ENCODE measurements around the gene SLC6A1.
"Not testable (repeated sequence)": the region's sequence is repeated elsewhere in the genome, so short reads cannot be mapped to it uniquely, and the experiment has no call there.

The SLC6A1 gene

DNA sequence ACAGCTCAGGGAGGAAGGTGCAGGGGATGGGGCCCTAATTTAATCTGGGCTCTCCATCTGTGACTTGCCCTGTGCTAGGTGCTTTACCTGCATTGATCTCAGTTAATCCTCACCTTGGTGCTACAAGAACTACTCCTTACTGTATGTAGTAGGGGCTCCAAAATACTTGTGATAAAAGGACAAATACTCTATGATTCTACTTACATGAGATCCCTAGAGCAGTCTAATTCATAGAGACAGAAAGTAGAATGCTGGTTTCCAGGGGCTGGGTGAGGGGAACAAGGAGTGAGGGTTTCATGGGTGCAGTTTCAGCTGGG is 67.2 kb downstream of the SLC6A1 start:
- DNase-seq (ENCODE audit: low spot score): no peak

DNA sequence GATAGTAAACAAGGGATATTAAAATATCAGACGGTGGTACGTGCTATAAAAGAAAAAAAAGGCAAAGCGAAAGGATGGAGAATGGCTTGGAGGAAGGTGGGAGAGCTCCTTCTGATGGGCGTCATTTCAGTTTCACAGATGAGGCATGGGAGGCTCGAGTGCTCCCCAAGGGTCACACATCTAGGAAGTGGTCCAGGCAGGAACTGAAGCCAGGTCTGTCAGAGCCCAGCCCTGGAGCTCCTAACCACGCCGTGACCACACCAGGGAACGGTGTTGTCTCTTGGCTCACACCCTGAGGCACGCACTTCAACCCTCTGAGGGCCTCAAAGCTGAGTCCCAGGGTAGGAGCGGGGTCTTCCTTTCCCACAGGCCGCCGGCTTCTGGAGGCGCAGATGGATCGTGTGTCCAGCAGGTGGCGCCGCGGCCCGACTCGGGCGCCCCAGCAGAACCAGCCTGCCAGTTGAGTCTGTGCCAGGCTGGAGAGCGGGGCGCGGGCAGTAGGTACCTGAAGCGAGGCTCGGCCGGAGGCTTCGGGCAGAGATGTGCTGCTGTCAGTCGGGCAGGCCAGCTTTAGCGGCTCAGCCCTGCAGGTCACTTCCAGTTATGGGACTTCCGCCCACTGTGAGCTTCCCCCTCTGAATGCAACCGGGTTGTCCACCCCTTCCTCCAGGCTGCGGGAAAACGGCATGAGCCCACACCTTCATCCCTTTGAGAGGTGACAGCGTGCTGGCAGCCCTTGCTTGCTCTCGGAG is 68.1 kb downstream of the SLC6A1 start:
- peak; percentile 74 for DNase-seq (ENCODE audit: low spot score)

DNA sequence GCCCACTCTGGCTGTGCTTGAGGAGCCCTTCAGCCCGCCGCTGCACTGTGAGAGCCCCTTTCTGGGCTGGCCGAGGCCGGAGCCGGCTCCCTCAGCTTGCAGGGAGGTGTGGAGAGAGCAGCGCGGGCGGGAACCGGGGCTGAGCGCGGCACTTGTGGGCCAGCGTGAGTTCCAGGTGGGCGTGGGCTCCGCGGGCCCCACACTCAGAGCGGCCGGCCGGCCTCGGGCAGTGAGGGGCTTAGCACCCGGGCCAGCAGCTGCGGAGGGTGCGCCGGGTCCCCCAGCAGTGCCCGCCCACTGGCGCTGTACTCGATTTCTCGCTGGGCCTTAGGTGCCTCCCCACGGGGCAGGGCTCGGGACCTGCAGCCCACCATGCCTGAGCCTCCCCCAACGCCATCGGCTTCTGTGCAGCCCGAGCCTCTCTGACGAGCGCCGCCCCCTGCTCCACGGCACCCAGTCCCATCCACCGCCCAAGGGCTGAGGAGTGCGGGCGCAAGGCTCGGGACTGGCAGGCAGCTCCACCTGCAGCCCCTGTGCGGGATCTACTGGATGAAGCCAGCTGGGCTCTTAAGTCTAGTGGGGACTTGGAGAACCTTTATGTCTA is 68.8 kb downstream of the SLC6A1 start:
- not testable (repeated sequence) for DNase-seq (ENCODE audit: low spot score)

DNA sequence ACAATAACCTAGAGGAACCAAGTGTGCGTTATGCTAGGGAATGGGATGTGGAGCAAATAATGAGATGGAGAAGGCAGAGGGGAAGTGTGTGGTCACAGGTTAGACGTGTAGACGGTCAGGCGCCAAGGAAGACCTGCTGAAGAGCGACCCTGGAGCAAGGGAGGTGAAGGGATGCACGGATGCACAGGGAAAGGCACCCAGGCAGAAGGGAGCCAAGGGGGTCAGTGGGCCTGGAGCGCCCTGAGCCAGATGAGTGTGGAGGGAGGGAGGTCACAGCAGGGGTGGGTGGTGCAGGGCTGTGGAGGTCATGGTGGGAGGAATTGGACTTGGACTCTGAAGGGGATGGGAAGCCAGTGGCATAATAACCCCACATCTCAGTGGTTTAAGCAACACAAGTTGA is 70.2 kb downstream of the SLC6A1 start:
- no peak for DNase-seq (ENCODE audit: low spot score)

DNA sequence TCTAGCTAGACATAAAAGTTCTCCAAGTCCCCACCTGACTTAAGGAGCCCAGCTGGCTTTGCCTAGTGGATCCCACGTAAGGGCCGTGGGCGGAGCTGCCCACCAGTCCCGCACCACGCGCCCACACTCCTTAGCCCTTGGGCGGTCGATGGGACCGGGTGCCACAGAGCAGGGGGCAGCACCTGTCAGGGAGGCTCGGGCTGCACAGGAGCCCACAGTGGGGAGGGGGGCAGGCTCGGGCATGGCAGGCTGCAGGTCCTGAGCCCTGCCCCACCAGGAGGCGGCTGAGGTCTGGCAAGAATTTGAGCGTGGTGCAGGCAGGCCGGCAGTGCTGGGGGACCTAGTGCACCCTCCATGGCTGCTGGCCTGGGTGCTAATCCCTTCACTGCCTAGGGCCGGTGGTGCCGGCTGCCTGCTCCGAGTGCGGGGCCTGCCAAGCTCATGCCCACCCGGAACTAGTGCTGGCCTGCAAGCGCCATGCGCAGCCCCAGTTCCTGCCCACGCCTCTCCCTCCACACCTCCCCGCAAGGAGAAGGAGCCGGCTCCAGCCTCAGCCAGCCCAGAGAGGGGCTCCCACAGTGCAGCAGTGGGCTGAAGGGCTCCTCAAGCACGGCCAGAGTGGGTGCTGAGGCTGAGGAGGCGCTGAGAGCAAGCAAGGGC is 78.7 kb downstream of the SLC6A1 start:
- no peak for DNase-seq (ENCODE audit: low spot score)

DNA sequence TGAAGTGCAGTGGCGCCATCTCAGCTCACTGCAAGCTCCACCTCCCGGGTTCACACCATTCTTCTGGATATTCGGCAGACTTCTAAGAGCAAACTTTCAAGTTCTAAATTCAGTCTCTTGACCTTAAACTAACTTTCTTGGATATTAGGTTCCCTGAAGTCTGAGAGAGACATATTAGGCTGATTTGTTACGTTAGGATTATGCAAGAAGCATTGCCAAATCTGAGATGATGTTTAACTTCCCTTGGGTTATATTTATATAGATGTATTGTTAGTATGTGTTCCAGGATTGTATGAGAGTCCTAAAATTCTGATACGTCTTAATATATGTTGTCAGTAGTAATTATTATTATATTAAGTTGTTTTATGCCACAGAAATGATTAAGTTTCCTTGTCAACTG is 80.1 kb downstream of the SLC6A1 start:
- DNase-seq (ENCODE audit: low spot score): no peak

DNA sequence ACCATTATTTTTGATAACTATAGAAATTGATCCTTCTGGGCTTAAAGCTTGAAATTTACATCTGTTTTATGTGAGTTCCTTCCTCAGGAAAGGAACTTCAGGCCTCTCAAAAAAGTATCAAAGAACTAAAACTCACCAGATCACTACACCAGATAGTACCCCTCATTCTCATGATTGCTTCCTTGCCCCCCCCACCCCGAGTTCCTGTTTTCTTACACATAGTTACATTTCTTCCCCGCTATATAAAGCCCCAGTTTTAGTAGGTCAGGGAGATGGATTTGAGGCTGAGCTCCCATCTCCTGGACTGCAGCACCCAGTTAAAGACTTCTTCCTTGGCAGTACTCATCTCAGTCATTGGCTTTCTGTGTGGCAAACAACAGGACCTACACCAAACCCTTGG is 81.5 kb downstream of the SLC6A1 start:
- no peak for DNase-seq (ENCODE audit: low spot score)

DNA sequence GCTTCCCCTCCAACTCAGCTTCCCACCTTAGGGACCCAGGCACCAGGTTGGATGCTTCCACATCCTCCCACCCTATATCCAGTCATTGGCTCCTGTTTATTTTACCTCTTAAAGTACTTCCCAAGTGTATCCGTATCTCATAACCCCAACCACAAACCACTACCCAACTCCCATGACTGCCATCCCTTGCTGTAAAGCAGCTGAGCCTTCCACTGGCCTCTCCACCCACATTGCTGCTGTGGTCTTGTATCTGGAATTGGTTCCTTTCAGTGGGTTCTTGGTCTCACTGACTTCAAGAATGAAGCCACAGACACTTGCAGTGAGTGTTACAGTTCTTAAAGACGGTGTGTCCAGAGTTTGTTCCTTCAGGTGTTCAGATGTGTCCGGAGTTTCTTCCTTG is 81.9 kb downstream of the SLC6A1 start:
- no peak for DNase-seq (ENCODE audit: low spot score)

DNA sequence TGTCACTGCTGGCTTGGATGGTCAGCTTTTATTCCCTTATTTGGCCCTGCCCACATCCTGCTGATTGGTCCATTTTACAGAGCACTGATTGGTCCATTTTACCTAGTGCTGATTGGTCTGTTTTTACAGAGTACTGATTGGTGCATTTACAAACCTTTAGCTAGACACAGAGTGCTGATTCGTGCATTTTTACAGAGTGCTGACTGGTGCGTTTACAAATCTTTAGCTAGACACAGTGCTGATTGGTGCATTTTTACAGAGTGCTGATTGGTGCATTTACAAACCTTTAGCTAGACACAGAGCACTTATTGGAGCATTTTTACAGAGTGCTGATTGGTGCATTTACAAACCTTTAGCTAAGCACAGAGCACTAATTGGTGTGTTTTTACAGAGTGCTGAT is 82.6 kb downstream of the SLC6A1 start:
- DNase-seq (ENCODE audit: low spot score): not testable (repeated sequence)

DNA sequence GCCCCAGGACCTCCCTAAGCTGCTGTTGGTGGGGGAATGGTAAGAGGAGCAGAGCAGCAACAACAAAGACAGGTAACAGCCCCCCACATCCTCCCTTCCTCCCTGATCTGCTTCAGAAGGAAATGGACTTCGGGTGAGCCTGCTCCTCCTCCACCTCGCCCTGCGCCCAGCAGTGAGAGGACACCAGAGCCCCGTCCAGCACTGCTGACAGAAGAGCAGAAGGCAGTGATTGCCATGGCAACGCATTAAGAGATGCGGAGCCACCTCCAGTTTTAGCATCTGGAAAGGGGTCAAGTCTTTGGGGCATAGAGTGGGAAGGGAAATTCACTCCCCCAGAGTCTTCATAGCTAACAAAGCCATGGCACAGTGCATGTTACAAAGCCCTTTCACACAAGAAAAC is 84.2 kb downstream of the SLC6A1 start:
- DNase-seq (ENCODE audit: low spot score): no peak

DNA sequence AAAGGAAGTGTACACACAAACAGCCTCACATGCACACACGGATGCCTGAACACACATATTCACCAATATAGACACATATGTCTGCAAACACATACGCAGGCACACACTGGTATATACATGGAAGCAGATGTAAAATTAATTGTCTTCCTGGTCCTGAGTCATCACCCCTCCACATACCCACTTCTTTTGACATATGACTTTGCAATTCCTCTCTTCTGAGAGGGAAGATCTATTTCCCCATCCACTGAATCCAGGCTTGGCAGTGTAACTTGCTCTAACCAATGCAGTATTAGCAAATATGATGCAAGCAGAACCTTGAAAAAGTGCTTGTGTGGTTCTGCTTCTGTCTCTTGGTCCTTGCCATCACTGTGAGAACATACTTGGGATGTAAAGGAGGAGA is 84.9 kb downstream of the SLC6A1 start:
- peak; percentile 67 for DNase-seq (ENCODE audit: low spot score)

DNA sequence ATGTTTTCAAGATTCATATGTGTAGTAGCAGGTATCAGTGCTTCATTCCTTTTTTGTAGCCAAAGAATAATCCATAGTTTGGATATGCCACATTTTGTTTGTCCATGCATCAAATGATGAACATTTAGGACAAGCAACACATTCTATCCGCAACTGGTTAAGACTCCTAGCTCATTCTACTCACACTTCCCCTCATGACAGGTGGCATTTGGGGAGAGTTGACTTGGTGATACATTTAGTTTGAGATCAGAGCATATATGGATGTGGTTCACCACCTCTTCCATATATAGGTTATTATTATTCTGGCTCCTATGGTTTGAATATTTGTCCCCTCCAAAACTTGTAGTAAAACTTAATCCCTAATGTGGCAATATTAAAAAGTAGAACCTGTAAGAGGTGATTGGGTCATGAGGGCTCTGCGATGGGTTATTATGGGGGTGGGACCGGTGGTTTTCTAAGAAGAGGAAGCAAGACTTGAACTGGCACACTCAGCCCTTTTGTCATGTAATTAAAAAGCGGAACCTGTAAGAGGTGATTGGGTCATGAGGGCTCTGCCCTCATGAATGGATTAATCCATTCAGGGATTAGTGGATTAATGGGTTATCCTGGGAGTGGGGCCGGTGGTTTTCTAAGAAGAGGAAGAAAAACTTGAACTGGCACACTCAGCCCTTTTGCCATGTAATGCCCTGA is 86.4 kb downstream of the SLC6A1 start:
- no peak for DNase-seq (ENCODE audit: low spot score)

DNA sequence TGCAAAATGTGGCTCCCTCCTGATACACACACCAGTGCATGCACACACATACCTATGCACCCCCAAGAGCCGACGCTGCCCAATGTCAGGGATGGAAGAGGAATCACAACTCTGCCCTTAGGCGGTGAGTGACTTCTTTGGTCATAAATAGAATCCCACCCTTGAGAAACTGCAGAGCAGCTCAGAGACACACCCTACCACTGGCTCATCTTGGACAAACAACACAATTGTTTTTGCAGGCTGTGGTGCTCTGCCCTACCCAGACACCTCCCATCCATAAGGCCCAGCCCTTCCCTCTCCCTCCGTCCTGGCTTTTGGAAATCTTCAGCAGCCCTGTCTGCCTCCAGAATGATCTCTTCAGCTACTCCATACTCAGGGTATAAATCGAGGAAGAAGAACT is 87.9 kb downstream of the SLC6A1 start:
- DNase-seq (ENCODE audit: low spot score): no peak

DNA sequence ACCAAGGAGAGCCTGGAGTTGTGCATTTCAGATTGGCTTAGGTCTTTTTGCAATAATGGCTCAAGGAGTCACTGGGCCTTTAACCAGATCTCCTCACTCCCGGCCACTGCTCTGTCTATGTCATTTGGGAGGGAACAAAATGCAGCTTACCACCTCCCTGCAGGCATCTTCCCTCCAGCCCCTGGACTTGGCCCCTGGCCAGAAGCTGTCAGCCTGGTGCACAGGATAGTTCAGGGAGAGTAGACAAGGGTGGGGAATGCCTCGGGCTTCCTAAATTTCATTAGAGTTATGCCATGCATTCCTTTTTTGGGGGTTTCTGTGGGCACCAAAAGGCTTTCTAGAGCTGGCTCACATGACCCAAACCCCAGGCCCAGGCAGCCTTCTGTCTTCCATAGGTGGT is 91.5 kb downstream of the SLC6A1 start:
- DNase-seq (ENCODE audit: low spot score): no peak

DNA sequence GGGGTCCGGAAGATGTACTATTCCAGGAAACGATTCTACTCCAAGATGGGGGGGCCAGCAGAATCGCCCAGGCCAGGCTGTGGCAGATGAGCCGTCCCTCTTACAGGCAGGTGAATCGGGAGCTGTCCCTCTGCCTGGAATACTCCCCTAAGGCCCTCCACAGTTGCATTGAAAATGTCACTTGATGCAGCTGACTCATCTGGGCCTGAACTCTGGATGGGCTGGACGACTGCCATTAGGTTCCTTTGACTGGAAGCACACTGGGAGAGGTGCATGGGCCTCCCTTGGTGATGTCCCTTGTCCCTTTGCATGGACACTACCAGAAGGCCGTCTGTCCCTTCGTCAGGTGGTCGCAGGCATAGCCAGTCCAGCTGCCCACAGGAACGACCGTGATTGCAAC is 92.1 kb downstream of the SLC6A1 start:
- DNase-seq (ENCODE audit: low spot score): no peak

DNA sequence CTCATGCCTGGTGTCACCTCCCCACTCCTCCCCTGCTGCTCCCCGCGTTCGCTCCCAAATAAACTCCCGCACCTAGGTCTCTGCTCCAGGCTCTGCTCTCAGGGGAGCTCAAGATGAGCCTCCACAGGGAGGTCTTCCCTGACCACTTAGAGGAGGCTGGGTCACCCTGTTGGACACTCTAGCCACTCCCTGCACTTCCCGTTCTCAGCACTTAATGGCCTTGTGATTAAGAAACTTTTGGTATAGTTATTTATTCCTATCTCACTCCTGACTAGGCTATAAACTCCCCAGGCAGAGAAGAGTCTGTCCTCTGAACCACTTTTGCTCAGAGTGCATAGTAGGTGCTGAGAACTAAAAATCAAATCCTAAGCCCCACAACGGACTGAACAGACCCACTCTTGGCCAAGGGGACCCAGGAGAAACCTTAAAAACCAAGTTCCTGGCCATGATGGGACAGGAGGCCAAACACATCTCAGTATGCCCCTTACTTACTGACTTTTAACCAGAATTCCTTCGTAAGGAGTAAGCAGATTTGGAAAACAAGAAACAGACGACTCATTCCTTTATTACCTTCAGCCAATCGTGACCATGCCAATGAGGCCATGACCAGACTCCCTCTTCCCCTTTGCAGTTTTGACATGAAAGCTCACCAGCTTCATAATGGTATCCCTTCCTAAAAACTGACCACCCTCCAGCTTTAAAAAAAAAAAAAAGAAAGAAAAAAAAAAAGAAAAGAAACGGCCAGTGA is 92.7 kb downstream of the SLC6A1 start:
- peak; percentile 54 for DNase-seq (ENCODE audit: low spot score)

DNA sequence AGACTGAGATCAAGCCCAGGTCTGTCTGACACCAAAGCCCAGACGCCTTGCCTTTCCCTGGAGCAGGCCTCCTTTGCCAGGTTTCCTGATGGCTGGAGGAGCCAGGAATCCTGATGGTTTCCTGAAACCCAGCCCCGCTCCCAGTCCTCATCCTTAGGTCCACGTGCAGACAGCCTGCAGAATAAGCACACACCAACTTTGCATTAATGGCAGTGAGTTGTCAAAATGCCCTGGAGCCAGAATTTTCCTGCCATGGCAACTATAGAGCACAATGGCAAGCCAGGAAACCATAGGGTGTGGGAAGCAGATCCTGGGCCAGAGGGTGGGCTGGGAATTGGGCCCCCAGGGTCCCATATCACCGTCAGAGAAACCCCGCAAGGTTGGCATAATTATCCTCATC is 94.3 kb downstream of the SLC6A1 start:
- DNase-seq (ENCODE audit: low spot score): no peak

DNA sequence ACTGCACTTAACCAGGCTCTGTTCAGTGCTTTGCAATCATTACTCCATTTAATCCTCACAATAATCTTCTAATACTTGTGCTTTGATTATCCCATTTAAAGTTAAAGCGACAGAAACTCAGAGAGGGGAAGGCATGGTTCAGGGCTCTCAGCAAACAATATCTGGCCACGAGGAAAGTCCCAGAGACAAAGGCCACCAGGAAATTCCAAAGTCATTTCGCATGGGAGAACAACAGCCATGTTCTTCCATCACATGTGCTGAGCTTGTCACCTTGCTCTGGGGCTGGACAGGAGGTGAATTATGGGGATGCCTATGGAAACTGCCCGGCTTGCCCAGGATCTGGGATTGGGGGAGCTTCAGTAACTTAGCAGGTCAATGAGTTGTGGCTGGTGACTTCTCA is 95.5 kb downstream of the SLC6A1 start:
- no peak for DNase-seq (ENCODE audit: low spot score)

DNA sequence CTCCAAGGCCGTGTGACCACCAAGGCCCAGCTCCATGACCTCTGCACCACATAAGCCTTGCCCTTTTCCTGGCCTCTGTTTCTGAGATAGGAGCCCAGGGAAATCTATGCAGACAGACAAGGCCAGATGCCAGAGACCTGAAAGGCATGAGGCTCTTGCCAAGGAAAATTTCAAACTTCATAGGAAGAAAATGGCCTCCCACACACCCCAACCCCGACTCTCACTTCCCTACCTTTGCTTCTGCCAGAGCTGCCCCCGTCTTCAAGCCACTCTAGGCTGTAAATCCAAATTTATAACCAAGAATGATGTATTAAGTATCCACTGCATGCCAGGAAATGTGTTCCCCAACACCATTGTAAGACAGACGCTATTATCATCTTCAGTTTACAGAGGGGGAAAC is 96.3 kb downstream of the SLC6A1 start:
- DNase-seq (ENCODE audit: low spot score): no peak
